HCT116 (cell line): ENCODE data around the gene SARM1. TPM values are rescaled to one million over a fixed set of nuclear protein-coding genes. Genes with fewer than 3 reads are reported as not detected.

Source experiments
- ATAC-seq: fragments of 200-7000 bp; cut with Tn5 transposase; 2 replicates; pipeline ENCODE4 v1.9.1; 2020; ENCODE audit warnings: mild to moderate bottlenecking, moderate library complexity
- BruUV-seq: library from RNA; stranded (reverse); fragments of 400-500 nt; replicated peaks from 2 replicates; lab custom pipeline; 2021; lab: Mats Ljungman, UMichigan
- CTCF ChIA-PET: fragments of 300-600 bp; sonication (Branson Sonifier 250); formaldehyde crosslinking; loops from one replicate; lab custom pipeline; 2021; ENCODE audit warnings: antibody characterized with exemption; lab: Charles Lee
- POLR2A ChIA-PET: fragments of 300-600, 350-600 bp; sonication (Branson Sonifier 250); formaldehyde crosslinking; loops from one replicate; lab custom pipeline; 2021; ENCODE audit warnings: antibody characterized with exemption; lab: Charles Lee
- RAD21 ChIA-PET, 2 experiments: fragments of 300-600 bp; sonication (Branson Sonifier 250); formaldehyde crosslinking; loops; one replicate each; lab custom pipeline; 2023; ENCODE audit warnings: low total read pairs in 2 of 2; ENCODE audit not compliant: uncharacterized antibody in 2 of 2, unreplicated experiment in 2 of 2, low non-redundant PET in 1 of 2; lab: Charles Lee
- DNase-seq: peaks from one replicate; pipeline ENCODE4 v3.0.0-alpha.2; 2010; ENCODE audit warnings: low read depth, low spot score
- H2AFZ ChIP-seq: fragments of 200-600 bp; shearing (Covaris generic), sonication (generic); 2 replicates; pipeline ENCODE4 v1.6.1; 2017; ENCODE audit warnings: low read depth, mixed run types, mixed read lengths, antibody characterized with exemption, low read length; ENCODE audit not compliant: poor library complexity, severe bottlenecking
- H3K27ac ChIP-seq: 2 replicates; pipeline ENCODE4 v1.5.1; 2012; ENCODE audit warnings: low read depth, low read length
- H3K27me3 ChIP-seq: fragments of 200-600 bp; sonication (generic); 2 replicates; pipeline ENCODE4 v1.6.1; 2016; ENCODE audit warnings: mixed run types, low read length, mixed read lengths; ENCODE audit not compliant: insufficient read depth
- H3K36me3 ChIP-seq, 2 experiments: fragments of 200-500 bp in 1 of 2; fragments of 200-600 bp in 1 of 2; sonication (Bioruptor generic) in 1 of 2; sonication (generic) in 1 of 2; 2 replicates each; pipeline versions ENCODE4 v1.5.1 to v1.6.1; 2014 to 2016; ENCODE audit warnings: low read length in 2 of 2, inconsistent platforms in 1 of 2, mixed read lengths in 1 of 2, mixed run types in 1 of 2; ENCODE audit not compliant: insufficient read depth in 2 of 2, control insufficient read depth in 1 of 2
- H3K4me1 ChIP-seq, 2 experiments: fragments of 200-600 bp in 1 of 2; sonication (generic) in 1 of 2; 2 replicates each; pipeline versions ENCODE4 v1.5.1 to v1.6.1; 2012 to 2017; ENCODE audit warnings: low read length in 2 of 2, inconsistent platforms in 1 of 2, mild to moderate bottlenecking in 1 of 2, mixed read lengths in 1 of 2, mixed run types in 1 of 2, moderate library complexity in 1 of 2; ENCODE audit not compliant: insufficient read depth in 2 of 2, control insufficient read depth in 1 of 2
- H3K4me2 ChIP-seq: fragments of 200-600 bp; sonication (generic); 2 replicates; pipeline ENCODE4 v1.6.1; 2017; ENCODE audit warnings: mixed run types, low read length, mixed read lengths
- H3K4me3 ChIP-seq, 2 experiments: fragments of 200-600 bp in 1 of 2; sonication (generic) in 1 of 2; replicated peaks in 1 of 2; 2 replicates each; pipeline ENCODE4 v1.5.1; 2011 to 2016; ENCODE audit warnings: low read length in 2 of 2, control low read depth in 1 of 2, low read depth in 1 of 2, mild to moderate bottlenecking in 1 of 2, mixed read lengths in 1 of 2, mixed run types in 1 of 2
- H3K79me2 ChIP-seq: fragments of 200-600 bp; sonication (generic); 2 replicates; pipeline ENCODE4 v1.6.1; 2017; ENCODE audit warnings: mild to moderate bottlenecking, mixed run types, low read length, moderate library complexity, mixed read lengths; ENCODE audit not compliant: insufficient read depth
- H3K9ac ChIP-seq: fragments of 200-600 bp; sonication (generic); 2 replicates; pipeline ENCODE4 v1.6.1; 2016; ENCODE audit warnings: low read length, mixed read lengths
- H3K9me2 ChIP-seq: fragments of 200-600 bp; sonication (generic), shearing (Covaris generic); 2 replicates; pipeline ENCODE4 v1.6.1; 2017; ENCODE audit warnings: mixed run types, mild to moderate bottlenecking, moderate library complexity; ENCODE audit not compliant: insufficient read depth
- H3K9me3 ChIP-seq, 2 experiments: fragments of 200-500 bp in 1 of 2; fragments of 200-600 bp in 1 of 2; sonication (Bioruptor generic) in 1 of 2; sonication (generic) in 1 of 2; 2 replicates each; pipeline ENCODE4 v1.6.1; 2014 to 2017; ENCODE audit warnings: low read length in 2 of 2, mixed read lengths in 2 of 2, inconsistent platforms in 1 of 2, low read depth in 1 of 2, mild to moderate bottlenecking in 1 of 2, mixed run types in 1 of 2, moderate library complexity in 1 of 2; ENCODE audit not compliant: control insufficient read depth in 1 of 2, insufficient read depth in 1 of 2
- H4K20me1 ChIP-seq: fragments of 200-600 bp; sonication (generic), shearing (Covaris generic); 2 replicates; pipeline ENCODE4 v1.6.1; 2017; ENCODE audit warnings: mixed run types, mild to moderate bottlenecking, moderate library complexity; ENCODE audit not compliant: insufficient read depth
- CBX3 ChIP-seq: IDR thresholded peaks from 2 replicates; pipeline ENCODE4 v1.6.1; 2012; ENCODE audit warnings: low read depth
- EGR1 ChIP-seq: IDR thresholded peaks from 2 replicates; pipeline ENCODE4 v1.6.1; 2012; ENCODE audit warnings: low read depth
- FOSL1 ChIP-seq: IDR thresholded peaks from 2 replicates; pipeline ENCODE4 v1.6.1; 2012; ENCODE audit warnings: low read depth
- JUND ChIP-seq: IDR thresholded peaks from 2 replicates; pipeline ENCODE4 v1.6.1; 2012
- SIN3A ChIP-seq: IDR thresholded peaks from 2 replicates; pipeline ENCODE4 v1.6.1; 2012; ENCODE audit warnings: low read depth
- SP1 ChIP-seq: IDR thresholded peaks from 2 replicates; pipeline ENCODE4 v1.6.1; 2012; ENCODE audit warnings: low read depth
- ZFX ChIP-seq: fragments of 450-650 bp; IDR thresholded peaks from 2 replicates; pipeline ENCODE4 v1.6.1; 2017
- ZNF274 ChIP-seq: fragments of 200-500 bp; sonication (Bioruptor generic); IDR thresholded peaks from 2 replicates; pipeline ENCODE4 v1.6.1; 2014; ENCODE audit warnings: mild to moderate bottlenecking, low read depth, low read length, inconsistent platforms
- intact Hi-C: fragments of 100-400 bp; cut with micrococcal nuclease; formaldehyde crosslinking; loops from 2 replicates; pipeline ENCODE4 v1.10.0; 2022
- total RNA-seq: library from RNA; stranded (reverse); gene quantifications from one replicate; pipeline ENCODE4 v1.2.1, GENCODE V29; 2021; ENCODE audit not compliant: unreplicated experiment
- TF ChIP-seq, protein P1 (sequence below): IDR thresholded peaks from 2 replicates; pipeline ENCODE4 v1.6.1; 2012
- TF ChIP-seq, protein P2 (sequence below): IDR thresholded peaks from 2 replicates; pipeline ENCODE4 v1.6.1; 2012; ENCODE audit warnings: low read depth
- TF ChIP-seq, protein P3 (sequence below), 3 experiments: fragments of 200-600 bp in 1 of 3; sonication (generic) in 1 of 3; IDR thresholded peaks in 2 of 3; conservative IDR thresholded peaks in 1 of 3; 2 replicates each; pipeline ENCODE4 v1.5.1; 2012 to 2017; ENCODE audit warnings: low read depth in 2 of 3, low read length in 2 of 3, antibody characterized with exemption in 1 of 3, borderline replicate concordance in 1 of 3, control low read depth in 1 of 3, mild to moderate bottlenecking in 1 of 3, mixed read lengths in 1 of 3, mixed run types in 1 of 3, moderate library complexity in 1 of 3; ENCODE audit not compliant: insufficient read depth in 1 of 3

The SARM1 gene
- total RNA-seq, 1 experiment from 2014 or later: 1.3 TPM

DNA sequence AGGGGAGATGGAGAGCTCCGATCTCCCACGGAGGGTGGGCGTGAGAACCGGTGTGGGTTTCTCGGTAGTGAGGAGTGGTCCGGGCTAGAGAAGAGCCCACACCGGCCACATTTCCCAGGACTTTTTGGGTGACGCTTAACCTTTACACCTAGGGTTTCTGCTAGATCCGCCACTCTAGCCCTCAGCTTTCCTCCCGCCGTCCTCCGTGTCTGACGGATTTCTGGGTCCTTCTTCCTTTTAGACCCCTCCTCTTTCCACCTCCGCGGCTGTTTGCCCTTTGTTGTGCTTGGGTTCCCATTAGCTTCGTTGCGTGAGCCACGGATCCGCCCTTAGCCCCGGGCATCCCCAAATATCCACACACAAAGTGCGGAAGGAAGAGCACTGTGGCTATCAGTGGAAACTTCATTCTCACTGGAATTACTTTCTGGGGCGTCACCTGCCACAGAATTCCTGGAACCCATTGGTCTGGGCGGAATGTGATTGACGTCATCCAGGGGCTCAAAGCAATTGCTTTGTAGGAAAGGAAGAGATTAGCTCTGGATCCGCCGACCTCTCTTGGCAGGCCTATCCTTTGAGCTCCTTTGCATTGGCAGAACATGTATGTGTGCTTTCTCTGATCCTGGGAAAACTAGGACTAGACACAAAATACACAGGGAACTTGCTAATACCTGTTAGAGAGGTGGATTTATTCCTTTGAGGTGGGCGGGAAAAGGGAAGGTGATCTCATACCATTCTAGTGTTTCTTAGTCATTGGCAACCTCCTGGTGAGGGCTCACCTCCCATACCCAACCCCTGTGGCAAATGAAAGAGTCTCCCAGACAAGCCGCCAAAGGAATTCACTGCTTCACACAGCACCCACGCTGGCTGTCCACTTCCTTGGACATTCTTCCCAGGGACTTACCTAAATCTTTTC lies 35.3 kb upstream of the SARM1 start:
- peak overlapping the region; percentile 93 for H3K4me2 ChIP-seq
- H3K27ac ChIP-seq: peak overlapping the region; percentile 81
- H4K20me1 ChIP-seq: no peaks in the 10 kb centered on the region
- POLR2A ChIA-PET: interaction anchor here (0.8 to 2.0 kb wide), 5 partner anchors 11 to 69 kb away, joined by 3 to 26 read pairs (median 6); partner anchors contain the start of genes POLDIP2 and TMEM97
- H3K9ac ChIP-seq: peak overlapping the region; percentile 89
- H2AFZ ChIP-seq: no peak overlapping the region
- H3K9me2 ChIP-seq: no peaks in the 10 kb centered on the region
- DNase-seq (peak; percentile 75), ATAC-seq (peak; percentile 42)
- intact Hi-C loops: loop anchor here (1.0 to 5.0 kb wide), 2 partner anchors 17 to 104 kb away; partner anchors contain the start of gene TMEM97
- BruUV-seq: TSS peak; percentile 58
- H3K36me3 ChIP-seq: peaks cover 6 to 8% of the 10 kb centered on the region in 2 experiments; a peak in 3 of 4 replicates
- CTCF ChIA-PET: interaction anchor here (0.6 to 1.9 kb wide), 8 partner anchors 10 to 235 kb away, joined by 3 to 11 read pairs (median 3); partner anchors contain the start of gene POLDIP2
- H3K79me2 ChIP-seq: peaks cover 32% of the 10 kb centered on the region
- peaks cover 16 to 38% of the 10 kb centered on the region in 2 experiments for H3K4me1 ChIP-seq
- peak overlapping the region; percentile 97 to 99 for H3K4me3 ChIP-seq
- RAD21 ChIA-PET: interaction anchor here (1.2 to 2.5 kb wide), 2 partner anchors 21 to 22 kb away, joined by 3 to 9 read pairs; partner anchors contain the start of gene POLDIP2 (in 1 of the 2)
- TF ChIP-seq CBX3 (no peak), SP1 (no peak), SIN3A (peak; percentile 30; the same call in 1 of the 2 replicates), JUND (peak; percentile 58), ZFX (no peak), EGR1 (peak; percentile 20; the same call in 1 of the 2 replicates), FOSL1 (no peak), ZNF274 (no peak)
- TF ChIP-seq, protein P1, sequence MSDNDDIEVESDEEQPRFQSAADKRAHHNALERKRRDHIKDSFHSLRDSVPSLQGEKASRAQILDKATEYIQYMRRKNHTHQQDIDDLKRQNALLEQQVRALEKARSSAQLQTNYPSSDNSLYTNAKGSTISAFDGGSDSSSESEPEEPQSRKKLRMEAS: no peak
- TF ChIP-seq, protein P2, sequence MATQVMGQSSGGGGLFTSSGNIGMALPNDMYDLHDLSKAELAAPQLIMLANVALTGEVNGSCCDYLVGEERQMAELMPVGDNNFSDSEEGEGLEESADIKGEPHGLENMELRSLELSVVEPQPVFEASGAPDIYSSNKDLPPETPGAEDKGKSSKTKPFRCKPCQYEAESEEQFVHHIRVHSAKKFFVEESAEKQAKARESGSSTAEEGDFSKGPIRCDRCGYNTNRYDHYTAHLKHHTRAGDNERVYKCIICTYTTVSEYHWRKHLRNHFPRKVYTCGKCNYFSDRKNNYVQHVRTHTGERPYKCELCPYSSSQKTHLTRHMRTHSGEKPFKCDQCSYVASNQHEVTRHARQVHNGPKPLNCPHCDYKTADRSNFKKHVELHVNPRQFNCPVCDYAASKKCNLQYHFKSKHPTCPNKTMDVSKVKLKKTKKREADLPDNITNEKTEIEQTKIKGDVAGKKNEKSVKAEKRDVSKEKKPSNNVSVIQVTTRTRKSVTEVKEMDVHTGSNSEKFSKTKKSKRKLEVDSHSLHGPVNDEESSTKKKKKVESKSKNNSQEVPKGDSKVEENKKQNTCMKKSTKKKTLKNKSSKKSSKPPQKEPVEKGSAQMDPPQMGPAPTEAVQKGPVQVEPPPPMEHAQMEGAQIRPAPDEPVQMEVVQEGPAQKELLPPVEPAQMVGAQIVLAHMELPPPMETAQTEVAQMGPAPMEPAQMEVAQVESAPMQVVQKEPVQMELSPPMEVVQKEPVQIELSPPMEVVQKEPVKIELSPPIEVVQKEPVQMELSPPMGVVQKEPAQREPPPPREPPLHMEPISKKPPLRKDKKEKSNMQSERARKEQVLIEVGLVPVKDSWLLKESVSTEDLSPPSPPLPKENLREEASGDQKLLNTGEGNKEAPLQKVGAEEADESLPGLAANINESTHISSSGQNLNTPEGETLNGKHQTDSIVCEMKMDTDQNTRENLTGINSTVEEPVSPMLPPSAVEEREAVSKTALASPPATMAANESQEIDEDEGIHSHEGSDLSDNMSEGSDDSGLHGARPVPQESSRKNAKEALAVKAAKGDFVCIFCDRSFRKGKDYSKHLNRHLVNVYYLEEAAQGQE: no peak
- TF ChIP-seq, protein P3, sequence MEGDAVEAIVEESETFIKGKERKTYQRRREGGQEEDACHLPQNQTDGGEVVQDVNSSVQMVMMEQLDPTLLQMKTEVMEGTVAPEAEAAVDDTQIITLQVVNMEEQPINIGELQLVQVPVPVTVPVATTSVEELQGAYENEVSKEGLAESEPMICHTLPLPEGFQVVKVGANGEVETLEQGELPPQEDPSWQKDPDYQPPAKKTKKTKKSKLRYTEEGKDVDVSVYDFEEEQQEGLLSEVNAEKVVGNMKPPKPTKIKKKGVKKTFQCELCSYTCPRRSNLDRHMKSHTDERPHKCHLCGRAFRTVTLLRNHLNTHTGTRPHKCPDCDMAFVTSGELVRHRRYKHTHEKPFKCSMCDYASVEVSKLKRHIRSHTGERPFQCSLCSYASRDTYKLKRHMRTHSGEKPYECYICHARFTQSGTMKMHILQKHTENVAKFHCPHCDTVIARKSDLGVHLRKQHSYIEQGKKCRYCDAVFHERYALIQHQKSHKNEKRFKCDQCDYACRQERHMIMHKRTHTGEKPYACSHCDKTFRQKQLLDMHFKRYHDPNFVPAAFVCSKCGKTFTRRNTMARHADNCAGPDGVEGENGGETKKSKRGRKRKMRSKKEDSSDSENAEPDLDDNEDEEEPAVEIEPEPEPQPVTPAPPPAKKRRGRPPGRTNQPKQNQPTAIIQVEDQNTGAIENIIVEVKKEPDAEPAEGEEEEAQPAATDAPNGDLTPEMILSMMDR (IDR thresholded peaks at IDR 0.05 in 2 of 3, conservative IDR thresholded peaks at IDR 0.05 in 1 of 3; ENCODE audit: borderline replicate concordance in 1 of 3, insufficient read depth in 1 of 3, low read depth in 2 of 3, low read length in 2 of 3): no peak
- H3K9me3 ChIP-seq: no peaks in the 10 kb centered on the region
- H3K27me3 ChIP-seq: no peaks in the 10 kb centered on the region
